GM12878 (cell line): Measurements from ENCODE around the gene USH2A. TPM values are rescaled to one million over a fixed set of nuclear protein-coding genes. Genes with fewer than 3 reads are reported as not detected.

Experiments used
- ATAC-seq: fragments of 200-7000 bp; cut with Tn5 transposase; 3 replicates; pipeline ENCODE4 v1.9.1; 2020; ENCODE audit warnings: mild to moderate bottlenecking, moderate library complexity
- BruUV-seq: library from RNA; stranded (reverse); fragments of 400-500 nt; replicated peaks from 2 replicates; lab custom pipeline; 2021; lab: Mats Ljungman, UMichigan
- CTCF ChIA-PET: fragments of 300-600 bp; sonication (Branson Sonifier 250); formaldehyde crosslinking; extraction: SDS; loops from one replicate; lab custom pipeline; 2021; ENCODE audit warnings: inconsistent platforms; lab: Yijun Ruan, JAX
- POLR2A ChIA-PET: fragments of 350-600 bp; formaldehyde crosslinking; extraction: SDS; loops from one replicate; lab custom pipeline; 2021; ENCODE audit warnings: inconsistent platforms; lab: Charles Lee
- RAD21 ChIA-PET: fragments of 300-600 bp; sonication (Branson Sonifier 250); formaldehyde crosslinking; loops from one replicate; lab custom pipeline; 2023; ENCODE audit warnings: antibody characterized with exemption; ENCODE audit not compliant: unreplicated experiment; lab: Charles Lee
- SMC1A ChIA-PET: fragments of 300-600 bp; sonication (Branson Sonifier 250); formaldehyde crosslinking; loops from one replicate; lab custom pipeline; 2023; ENCODE audit not compliant: unreplicated experiment, uncharacterized antibody; lab: Charles Lee
- DNase-seq: peaks from one replicate; pipeline ENCODE4 v3.0.0-alpha.2; 2011; ENCODE audit warnings: low read depth, low spot score
- FAIRE-seq: peaks from 3 replicates; lab custom pipeline; 2011; peaks lifted over from hg19 to GRCh38; lab: Jason Lieb, UNC
- H2AFZ ChIP-seq: 2 replicates; pipeline ENCODE4 v1.6.0; 2011; ENCODE audit warnings: low read depth, low read length, control low read depth; ENCODE audit not compliant: control insufficient read depth
- H3K27ac ChIP-seq: 2 replicates; pipeline ENCODE4 v1.5.1; 2011; ENCODE audit warnings: control low read depth; ENCODE audit not compliant: control insufficient read depth, insufficient read depth
- H3K27me3 ChIP-seq, 2 experiments: replicated peaks in 1 of 2; 2 replicates each; pipeline versions ENCODE4 v1.6.0 to v1.6.1; 2011; ENCODE audit warnings: low read length in 1 of 2; ENCODE audit not compliant: control insufficient read depth in 2 of 2, insufficient read depth in 2 of 2
- H3K36me3 ChIP-seq, 2 experiments: 2 replicates each; pipeline ENCODE4 v1.5.1; 2011; ENCODE audit warnings: low read length in 1 of 2; ENCODE audit not compliant: control insufficient read depth in 2 of 2, insufficient read depth in 2 of 2
- H3K4me1 ChIP-seq: 2 replicates; pipeline ENCODE4 v1.6.1; 2011; ENCODE audit warnings: mild to moderate bottlenecking, low read length, moderate library complexity, mixed read lengths; ENCODE audit not compliant: control insufficient read depth, insufficient read depth
- H3K4me2 ChIP-seq: 2 replicates; pipeline ENCODE4 v1.6.0; 2011; ENCODE audit warnings: control low read depth; ENCODE audit not compliant: control insufficient read depth, insufficient read depth
- H3K4me3 ChIP-seq: fragments of 200-600 bp; sonication (generic); 2 replicates; pipeline ENCODE4 v1.5.1; 2016
- H3K79me2 ChIP-seq: 2 replicates; pipeline ENCODE4 v1.6.0; 2011; ENCODE audit warnings: low read length; ENCODE audit not compliant: control insufficient read depth, insufficient read depth
- H3K9ac ChIP-seq: 2 replicates; pipeline ENCODE4 v1.8.0; 2011; ENCODE audit warnings: low read length, control low read depth, mixed read lengths; ENCODE audit not compliant: control insufficient read depth, insufficient read depth
- H3K9me3 ChIP-seq: replicated peaks from 3 replicates; pipeline ENCODE4 v1.5.1; 2011; ENCODE audit warnings: mild to moderate bottlenecking, low read length; ENCODE audit not compliant: control insufficient read depth, insufficient read depth
- H4K20me1 ChIP-seq: 2 replicates; pipeline ENCODE4 v1.6.0; 2011; ENCODE audit not compliant: control insufficient read depth, insufficient read depth
- BHLHE40 ChIP-seq, 2 experiments: fragments of 450-650 bp in 1 of 2; IDR thresholded peaks; 2 replicates each; pipeline ENCODE4 v1.6.1; 2011 to 2017; ENCODE audit warnings: low read depth in 2 of 2, borderline replicate concordance in 1 of 2, improper control_type of control experiment in 1 of 2, low read length in 1 of 2, mild to moderate bottlenecking in 1 of 2
- CBFB ChIP-seq: IDR thresholded peaks from 2 replicates; pipeline ENCODE4 v1.6.1; 2016; ENCODE audit warnings: antibody characterized with exemption, low read depth
- CREM ChIP-seq: IDR thresholded peaks from 2 replicates; pipeline ENCODE4 v1.6.1; 2014; ENCODE audit warnings: antibody characterized with exemption, low read depth
- E2F4 ChIP-seq: IDR thresholded peaks from 2 replicates; pipeline ENCODE4 v1.6.1; 2012; ENCODE audit warnings: low read depth, low read length, improper control_type of control experiment
- EED ChIP-seq: sonication (generic); IDR thresholded peaks from 2 replicates; pipeline ENCODE4 v1.6.1; 2016; ENCODE audit warnings: antibody characterized with exemption, low read depth
- GATAD2B ChIP-seq: fragments of 450-650 bp; conservative IDR thresholded peaks from 2 replicates; pipeline ENCODE4 v1.6.1; 2017; ENCODE audit warnings: low read depth, mild to moderate bottlenecking, moderate library complexity
- HDAC2 ChIP-seq: fragments of 200-600 bp; sonication (generic); IDR thresholded peaks from 2 replicates; pipeline ENCODE4 v1.6.1; 2017
- NRF1 ChIP-seq: conservative IDR thresholded peaks from 2 replicates; pipeline ENCODE4 v1.6.1; 2011; ENCODE audit warnings: mild to moderate bottlenecking, low read depth, low read length, improper control_type of control experiment
- POLR2A ChIP-seq: IDR thresholded peaks from 2 replicates; pipeline ENCODE4 v1.6.1; 2011; ENCODE audit warnings: low read depth, mild to moderate bottlenecking, low read length
- RUNX3 ChIP-seq: IDR thresholded peaks from 2 replicates; pipeline ENCODE4 v1.6.1; 2012; ENCODE audit warnings: low read length, inconsistent platforms
- SIN3A ChIP-seq: IDR thresholded peaks from 2 replicates; pipeline ENCODE4 v1.6.1; 2012; ENCODE audit warnings: low read depth, low read length, improper control_type of control experiment
- SMARCA5 ChIP-seq: fragments of 450-650 bp; IDR thresholded peaks from 2 replicates; pipeline ENCODE4 v1.6.1; 2017; ENCODE audit warnings: mild to moderate bottlenecking
- STAT3 ChIP-seq: IDR thresholded peaks from 2 replicates; pipeline ENCODE4 v1.6.1; 2011; ENCODE audit warnings: low read depth, low read length, improper control_type of control experiment
- ZBTB11 ChIP-seq: fragments of 450-650 bp; formaldehyde crosslinking; IDR thresholded peaks from 2 replicates; pipeline ENCODE4 v1.5.0; 2022; ENCODE audit warnings: mild to moderate bottlenecking, missing genetic modification characterization
- WGBS: methylation state at CpG from one replicate; pipeline ENCODE4 v1.1.6; 2016; ENCODE audit warnings: low lambda C conversion rate; ENCODE audit not compliant: insufficient replicate concordance, insufficient coverage; ENCODE audit errors: missing lambda C conversion rate; 5-methylcytosine and 5-hydroxymethylcytosine counted together
- in situ Hi-C: fragments of 300-500 bp; cut with MboI; formaldehyde crosslinking; loops from 9 replicates; pipeline ENCODE4 v1.14.3; 2018; ENCODE audit warnings: mixed read lengths
- intact Hi-C: fragments of 100-400 bp; cut with micrococcal nuclease; formaldehyde crosslinking; loops from one replicate; pipeline ENCODE4 v1.14.2; 2022; ENCODE audit not compliant: unreplicated experiment
- polyA plus RNA-seq, 11 experiments: library from polyadenylated mRNA; depleted of rRNA in 4 of 11; unstranded in 6 of 11; stranded (reverse) in 5 of 11; fragments of >200 nt; fragmentation: Nextera tagmentation in 4 of 11; fragmentation: Illumina TruSeq in 1 of 11; extraction: Ambion mirVana in 4 of 11; extraction: Trizol in 1 of 11; gene quantifications; 1 replicate in 1 of 11; 2 replicates in 10 of 11; pipeline versions ENCODE4 v1.2.1 to v1.2.3, GENCODE V29; 2011 to 2016; ENCODE audit warnings: inconsistent platforms in 2 of 11, missing spikeins in 2 of 11, low read depth in 1 of 11
- total RNA-seq, 4 experiments: library from RNA; depleted of rRNA in 3 of 4; stranded (reverse); fragments of >200 nt in 3 of 4; fragmentation: Illumina TruSeq in 1 of 4; extraction: Trizol in 1 of 4; gene quantifications; 2 replicates each; pipeline versions ENCODE4 v1.2.1 to v1.2.3, GENCODE V29; 2013 to 2021

USH2A gene
- total and polyA plus RNA-seq, 10 of the 15 experiments (the other 5 are each of a cell fraction or from before 2014, with no cell fraction given), result under 0.01 to 0.20 (median 0.01) TPM; not detected in 2

DNA sequence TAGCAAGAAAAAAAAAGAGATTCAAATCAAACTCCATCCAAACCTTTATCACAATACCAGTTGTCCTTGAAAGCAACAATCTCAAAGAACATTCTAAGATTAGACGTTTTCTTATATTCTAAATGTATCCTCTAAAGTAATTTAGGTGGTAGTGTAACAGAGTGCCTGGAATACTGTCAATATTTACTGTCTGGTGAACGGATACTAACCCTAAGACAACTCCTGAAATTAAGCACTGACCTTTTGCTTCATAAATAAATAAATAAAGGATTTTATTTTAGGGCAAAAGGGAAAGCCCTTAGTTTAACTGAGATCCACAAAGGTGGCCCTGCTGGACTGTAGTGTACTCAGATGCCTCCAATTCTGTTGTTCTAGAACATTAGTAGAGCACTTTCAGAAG lies 9.9 kb upstream of the USH2A start (continued):
- TF ChIP-seq ZBTB11 (CRISPR knock-in tag) (no peak), POLR2A (no peak), E2F4 (no peak), BHLHE40 (IDR thresholded peaks at IDR 0.05; ENCODE audit: borderline replicate concordance in 1 of 2, low read depth in 2 of 2, low read length in 1 of 2) (no peak), RUNX3 (no peak), EED (no peak), SIN3A (no peak), CREM (no peak)

DNA sequence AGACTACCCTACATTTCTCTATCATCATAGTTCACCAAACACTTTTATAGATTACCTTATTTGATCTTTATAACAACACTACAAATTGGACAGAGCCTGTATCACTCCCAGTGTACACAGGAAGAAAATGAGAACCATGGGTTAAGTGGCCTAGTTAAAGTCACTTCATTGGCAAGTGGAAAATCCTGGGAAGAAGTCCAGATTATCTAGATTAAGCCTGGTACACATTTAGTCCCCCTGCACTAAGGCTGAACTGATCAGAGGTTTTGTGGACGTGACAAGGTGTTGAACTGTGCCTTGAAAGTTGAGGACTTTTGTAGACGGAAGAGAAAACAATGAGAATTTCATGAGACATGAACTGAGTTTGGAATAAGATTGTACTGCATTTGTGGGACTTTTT lies 7.5 kb upstream of the USH2A start:
- H3K4me2 ChIP-seq, result no peak overlapping the region
- in situ Hi-C loops, result no loop called here
- no peaks in the 10 kb centered on the region for H3K4me1 ChIP-seq
- WGBS, result 14% methylated on average over 2 of the region's 2 CpGs
- no peak overlapping the region for H3K4me3 ChIP-seq
- H3K36me3 ChIP-seq, result no peaks in the 10 kb centered on the region
- no peak overlapping the region for H3K27ac ChIP-seq
- DNase-seq, result no peak
- TF ChIP-seq NRF1 (no peak), SMARCA5 (no peak), STAT3 (no peak), CBFB (no peak), GATAD2B (no peak), HDAC2 (no peak)
- no peak for ATAC-seq
- intact Hi-C loops, result no loop called here
- no peak overlapping the region for H3K9ac ChIP-seq
- no peaks in the 10 kb centered on the region for H4K20me1 ChIP-seq
- no peaks in the 10 kb centered on the region for H3K79me2 ChIP-seq
- CTCF ChIA-PET, result no interaction called here
- no TSS peak for BruUV-seq
- FAIRE-seq, result no peak
- H3K9me3 ChIP-seq, result no peaks in the 10 kb centered on the region
- SMC1A ChIA-PET, result interaction anchor here (0.6 to 1.4 kb wide), 3 partner anchors 10 to 290 kb away, joined by 3 to 4 read pairs (median 3); no protein-coding TSS in a partner anchor
- POLR2A ChIA-PET, result no interaction called here
- H2AFZ ChIP-seq, result no peak overlapping the region
- RAD21 ChIA-PET, result no interaction called here
- H3K27me3 ChIP-seq, result no peaks in the 10 kb centered on the region
